PC-3 (cell line): ENCODE measurements around the gene TSKS. TPM values are rescaled to one million over a fixed set of nuclear protein-coding genes. Genes with fewer than 3 reads are reported as not detected.
A peak's percentile ranks its signal among the peaks of the same experiment; 100 is the strongest.

ENCODE experiments used
- ATAC-seq: fragments of 200-7000 bp; cut with Tn5 transposase; 2 replicates; pipeline ENCODE4 v1.9.1; 2020; ENCODE audit warnings: mild to moderate bottlenecking, moderate library complexity
- BruUV-seq: library from RNA; stranded (reverse); fragments of 400-500 nt; replicated peaks from 2 replicates; lab custom pipeline; 2021; lab: Mats Ljungman, UMichigan
- CTCF ChIA-PET: fragments of 300-600 bp; sonication (Branson Sonifier 250); formaldehyde crosslinking; loops from one replicate; lab custom pipeline; 2022; ENCODE audit warnings: antibody characterized with exemption; lab: Charles Lee
- POLR2A ChIA-PET: fragments of 300-600 bp; sonication (Branson Sonifier 250); formaldehyde crosslinking; loops from one replicate; lab custom pipeline; 2022; ENCODE audit warnings: antibody characterized with exemption; ENCODE audit not compliant: unreplicated experiment; lab: Charles Lee
- DNase-seq: peaks from one replicate; pipeline ENCODE4 v3.0.0-alpha.2; 2015
- H2AFZ ChIP-seq: fragments of 300-600 bp; sonication (generic); 2 replicates; pipeline ENCODE4 v1.6.0; 2016; ENCODE audit warnings: antibody characterized with exemption, low read length
- H3F3A ChIP-seq: fragments of 300-600 bp; sonication (generic); one replicate; pipeline ENCODE4 v1.6.0; 2017; ENCODE audit warnings: antibody characterized with exemption, low read length, control low read depth, mild to moderate bottlenecking; ENCODE audit not compliant: unreplicated experiment
- H3K27ac ChIP-seq: fragments of 300-600 bp; sonication (generic); 2 replicates; pipeline ENCODE4 v1.5.1; 2016; ENCODE audit warnings: mild to moderate bottlenecking, low read length
- H3K27me3 ChIP-seq: fragments of 300-600 bp; sonication (generic); 2 replicates; pipeline ENCODE4 v1.6.1; 2016; ENCODE audit warnings: low read length, mixed read lengths
- H3K36me3 ChIP-seq: fragments of 300-600 bp; sonication (generic); 2 replicates; pipeline ENCODE4 v1.6.1; 2016; ENCODE audit warnings: low read depth, mixed run types, low read length, mixed read lengths
- H3K4me1 ChIP-seq: fragments of 300-600 bp; sonication (generic); 2 replicates; pipeline ENCODE4 v1.5.1; 2016; ENCODE audit warnings: low read length; ENCODE audit not compliant: insufficient read depth
- H3K4me2 ChIP-seq: fragments of 300-600 bp; sonication (generic); 2 replicates; pipeline ENCODE4 v1.6.0; 2016; ENCODE audit warnings: low read length
- H3K4me3 ChIP-seq: fragments of 300-600 bp; sonication (generic); 2 replicates; pipeline ENCODE4 v1.5.1; 2016; ENCODE audit warnings: mild to moderate bottlenecking, low read length, mixed read lengths
- H3K79me2 ChIP-seq: fragments of 300-600 bp; sonication (generic); 2 replicates; pipeline ENCODE4 v1.6.1; 2017; ENCODE audit warnings: low read length, mixed read lengths
- H3K9ac ChIP-seq: fragments of 300-600 bp; sonication (generic); 2 replicates; pipeline ENCODE4 v1.6.0; 2016; ENCODE audit warnings: mild to moderate bottlenecking, low read length
- H3K9me2 ChIP-seq: fragments of 300-600 bp; sonication (generic); replicated peaks from 2 replicates; pipeline ENCODE4 v1.6.1; 2016; ENCODE audit warnings: mixed run types, low read length, mixed read lengths
- H3K9me3 ChIP-seq: fragments of 300-600 bp; sonication (generic); 2 replicates; pipeline ENCODE4 v1.6.1; 2016; ENCODE audit warnings: low read length, mixed read lengths
- H4K20me1 ChIP-seq: fragments of 300-600 bp; sonication (generic); 2 replicates; pipeline ENCODE4 v1.6.1; 2016; ENCODE audit warnings: low read length, mixed read lengths
- EZH2 ChIP-seq: fragments of 300-600 bp; sonication (generic); IDR thresholded peaks from one replicate; pipeline ENCODE4 v1.6.1; 2017; ENCODE audit warnings: antibody characterized with exemption, mild to moderate bottlenecking, low read length; ENCODE audit not compliant: unreplicated experiment
- EZH2phosphoT487 ChIP-seq: fragments of 300-600 bp; sonication (generic); IDR thresholded peaks from 2 replicates; pipeline ENCODE4 v1.6.1; 2018; ENCODE audit warnings: mild to moderate bottlenecking, antibody characterized with exemption, low read length, borderline replicate concordance
- intact Hi-C: fragments of 100-400 bp; cut with micrococcal nuclease; formaldehyde crosslinking; loops from 2 replicates; pipeline ENCODE4 v1.9.0; 2023
- total RNA-seq: library from RNA; depleted of rRNA; stranded (reverse); fragments of >200 nt; gene quantifications from 2 replicates; pipeline ENCODE4 v1.2.3, GENCODE V29; 2014
- TF ChIP-seq, protein P1 (sequence below): fragments of 300-600 bp; sonication (generic); conservative IDR thresholded peaks from 2 replicates; pipeline ENCODE4 v1.5.1; 2017; ENCODE audit warnings: antibody characterized with exemption, low read depth, mild to moderate bottlenecking, low read length

TSKS gene
- total RNA-seq, 1 experiment from 2014 or later = not detected

DNA sequence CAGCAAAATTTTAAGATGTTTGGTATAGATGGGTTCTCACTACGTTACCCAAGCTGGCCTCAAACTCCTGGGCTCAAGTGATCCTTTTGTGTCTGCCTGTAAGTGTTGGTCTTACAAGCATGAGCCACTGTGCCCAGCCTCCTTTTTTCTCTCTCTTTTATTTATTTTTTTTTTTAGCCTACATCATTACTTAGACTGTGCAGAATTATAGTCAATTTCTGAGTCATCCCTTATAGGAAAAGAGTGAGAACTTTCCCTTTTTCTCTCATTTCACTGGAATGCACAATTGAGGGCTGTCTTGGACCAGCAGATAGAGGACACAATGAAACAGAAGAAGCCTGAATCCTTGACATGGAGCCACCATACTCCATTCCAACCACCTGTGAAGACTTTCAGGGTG lies 13.3 kb downstream of the TSKS start:
- intact Hi-C loops = loop anchor here (5.0 kb wide), 2 partner anchors 68 to 98 kb away; partner anchors contain the start of gene MED25
- Histone ChIP-seq H3K4me1 (no peaks in the 10 kb centered on the region), H3K4me3 (no peak overlapping the region), H3K79me2 (no peaks in the 10 kb centered on the region), H3K9me2 (no peaks in the 10 kb centered on the region), H3K9me3 (no peaks in the 10 kb centered on the region), H3K9ac (no peak overlapping the region), H3K36me3 (no peaks in the 10 kb centered on the region), H3K27me3 (no peaks in the 10 kb centered on the region), H2AFZ (no peak overlapping the region), H3K27ac (no peak overlapping the region), H3F3A (no peaks in the 10 kb centered on the region), H4K20me1 (no peaks in the 10 kb centered on the region), H3K4me2 (no peak overlapping the region)
- no peak for TF ChIP-seq EZH2
- TF ChIP-seq, protein P1, sequence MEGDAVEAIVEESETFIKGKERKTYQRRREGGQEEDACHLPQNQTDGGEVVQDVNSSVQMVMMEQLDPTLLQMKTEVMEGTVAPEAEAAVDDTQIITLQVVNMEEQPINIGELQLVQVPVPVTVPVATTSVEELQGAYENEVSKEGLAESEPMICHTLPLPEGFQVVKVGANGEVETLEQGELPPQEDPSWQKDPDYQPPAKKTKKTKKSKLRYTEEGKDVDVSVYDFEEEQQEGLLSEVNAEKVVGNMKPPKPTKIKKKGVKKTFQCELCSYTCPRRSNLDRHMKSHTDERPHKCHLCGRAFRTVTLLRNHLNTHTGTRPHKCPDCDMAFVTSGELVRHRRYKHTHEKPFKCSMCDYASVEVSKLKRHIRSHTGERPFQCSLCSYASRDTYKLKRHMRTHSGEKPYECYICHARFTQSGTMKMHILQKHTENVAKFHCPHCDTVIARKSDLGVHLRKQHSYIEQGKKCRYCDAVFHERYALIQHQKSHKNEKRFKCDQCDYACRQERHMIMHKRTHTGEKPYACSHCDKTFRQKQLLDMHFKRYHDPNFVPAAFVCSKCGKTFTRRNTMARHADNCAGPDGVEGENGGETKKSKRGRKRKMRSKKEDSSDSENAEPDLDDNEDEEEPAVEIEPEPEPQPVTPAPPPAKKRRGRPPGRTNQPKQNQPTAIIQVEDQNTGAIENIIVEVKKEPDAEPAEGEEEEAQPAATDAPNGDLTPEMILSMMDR = no peak
- no peak for TF ChIP-seq EZH2phosphoT487
- DNase-seq (no peak), ATAC-seq (no peak)
- CTCF ChIA-PET = no interaction called here
- no TSS peak for BruUV-seq
- POLR2A ChIA-PET = no interaction called here

DNA sequence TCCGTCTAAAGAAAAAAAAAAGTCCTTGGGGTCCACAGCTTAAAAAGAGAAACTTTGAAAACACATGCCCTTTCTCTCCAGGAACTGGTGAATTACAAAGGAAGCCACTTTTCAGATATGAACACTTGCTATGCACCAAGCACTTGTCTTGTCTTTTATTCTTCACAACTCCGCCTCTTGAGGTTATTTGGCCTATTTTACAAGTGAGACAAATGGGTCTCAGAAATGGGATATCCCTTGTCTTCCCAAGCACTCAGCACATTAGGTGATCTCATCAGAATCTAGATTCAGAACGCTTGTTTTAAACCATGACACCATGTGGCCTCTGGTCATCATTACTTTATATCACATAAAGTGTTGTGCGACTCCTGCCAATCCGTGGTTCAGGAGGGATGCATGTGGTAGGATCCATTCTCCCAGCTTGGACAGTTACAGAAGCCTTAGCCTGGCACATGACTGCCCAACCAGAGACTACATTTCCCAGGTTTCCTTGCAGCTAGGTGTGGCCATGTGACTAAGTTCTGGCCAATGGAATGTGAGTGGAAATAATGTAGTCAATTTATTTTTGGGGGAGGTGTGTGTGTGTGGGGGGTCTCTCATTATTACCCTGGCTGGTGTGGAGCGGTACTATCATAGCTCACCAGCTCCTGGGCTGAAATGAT lies 13.9 kb downstream of the TSKS start:
- Histone ChIP-seq H3K4me3 (no peak overlapping the region), H3K27me3 (no peaks in the 10 kb centered on the region), H3K79me2 (no peaks in the 10 kb centered on the region), H3K4me2 (no peak overlapping the region), H3K9me3 (no peaks in the 10 kb centered on the region), H2AFZ (no peak overlapping the region), H3K27ac (no peak overlapping the region), H3F3A (no peaks in the 10 kb centered on the region), H3K36me3 (no peaks in the 10 kb centered on the region), H3K9me2 (no peaks in the 10 kb centered on the region), H3K9ac (no peak overlapping the region), H3K4me1 (no peaks in the 10 kb centered on the region), H4K20me1 (no peaks in the 10 kb centered on the region)
- intact Hi-C loops = no loop called here
- DNase-seq (peak; percentile 22), ATAC-seq (peak; percentile 56; the same call in 1 of the 2 replicates)
- ChIA-PET CTCF (no interaction called here), POLR2A (no interaction called here)
- BruUV-seq = no TSS peak
- no peak for TF ChIP-seq EZH2phosphoT487
- TF ChIP-seq, protein P1 = no peak
- no peak for TF ChIP-seq EZH2

DNA sequence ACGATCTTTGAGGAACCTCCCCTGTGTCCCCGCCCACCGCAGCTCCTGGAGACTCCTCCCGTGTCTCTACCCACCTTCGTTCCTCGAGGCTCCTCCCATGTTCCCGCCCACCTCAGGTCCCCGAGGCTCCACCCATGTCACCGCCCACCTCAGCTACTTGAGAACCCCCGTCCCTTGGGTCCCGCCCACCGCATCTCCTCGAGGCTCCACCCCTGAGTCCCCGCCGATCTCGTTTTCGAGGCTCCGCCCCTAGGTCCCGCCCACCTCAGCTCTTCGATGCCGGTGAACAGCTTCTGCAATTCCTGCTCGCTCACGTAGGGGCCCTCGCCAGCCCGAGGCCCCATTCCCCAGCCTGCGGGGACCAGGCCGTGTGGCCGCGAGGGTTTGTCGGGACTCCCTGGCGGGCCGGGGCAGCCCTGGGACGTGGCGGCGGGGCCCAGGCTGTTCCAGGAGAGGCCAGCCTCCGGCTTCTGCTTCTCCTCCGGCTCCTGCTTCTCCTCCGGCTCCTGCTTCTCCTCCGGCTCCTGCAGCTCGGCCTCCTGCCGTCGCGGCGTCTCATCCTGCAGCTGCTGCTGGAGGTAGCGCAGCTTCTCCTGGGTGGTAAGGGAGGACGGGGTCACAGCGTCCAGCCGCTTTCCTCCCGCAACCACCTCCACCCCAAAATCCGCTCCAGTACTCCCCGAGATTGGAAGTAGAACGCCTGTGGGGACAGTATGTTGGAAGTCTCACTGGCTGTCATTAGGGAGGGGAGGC lies 16.7 kb downstream of the TSKS start:
- H3K27me3 ChIP-seq = no peaks in the 10 kb centered on the region
- H3K9ac ChIP-seq = no peak overlapping the region
- DNase-seq = peak; percentile 46
- peak; percentile 50 for ATAC-seq
- H3K9me3 ChIP-seq = no peaks in the 10 kb centered on the region
- H3K27ac ChIP-seq = no peak overlapping the region
- CTCF ChIA-PET = no interaction called here
- no peaks in the 10 kb centered on the region for H4K20me1 ChIP-seq
- no TSS peak for BruUV-seq
- intact Hi-C loops = no loop called here
- TF ChIP-seq, protein P1 = 0 out of 2 replicates have a peak, but pooled peaks have one; percentile 20
- TF ChIP-seq EZH2 = no peak
- H3F3A ChIP-seq = no peaks in the 10 kb centered on the region
- no peaks in the 10 kb centered on the region for H3K79me2 ChIP-seq
- H2AFZ ChIP-seq = no peak overlapping the region
- no peaks in the 10 kb centered on the region for H3K4me1 ChIP-seq
- no peak overlapping the region for H3K4me3 ChIP-seq
- H3K4me2 ChIP-seq = no peak overlapping the region
- H3K36me3 ChIP-seq = no peaks in the 10 kb centered on the region
- POLR2A ChIA-PET = no interaction called here
- no peaks in the 10 kb centered on the region for H3K9me2 ChIP-seq
